Smooth muscle cell (in vitro differentiated cells): Measurements from ENCODE around the gene FGGY. TPM values are rescaled to one million over a fixed set of nuclear protein-coding genes. Genes with fewer than 3 reads are reported as not detected.
"Not testable (repeated sequence)": the region's sequence is repeated elsewhere in the genome, so short reads cannot be mapped to it uniquely, and the experiment has no call there.

Experiments used
- DNase-seq: peaks from one replicate; lab custom pipeline; 2025; ENCODE audit not compliant: unreplicated experiment; lab: John Stamatoyannopoulos, UW
- H2AFZ ChIP-seq: fragments of 200-600 bp; sonication (generic); 2 replicates; pipeline ENCODE4 v1.6.0; 2016; ENCODE audit warnings: antibody characterized with exemption, low read depth, mild to moderate bottlenecking
- H3F3A ChIP-seq: fragments of 200-600 bp; sonication (generic); 2 replicates; pipeline ENCODE4 v1.6.0; 2017; ENCODE audit warnings: antibody characterized with exemption, low read depth
- H3K27ac ChIP-seq: fragments of 200-600 bp; sonication (generic); 2 replicates; pipeline ENCODE4 v1.5.1; 2016; ENCODE audit warnings: low read depth, mild to moderate bottlenecking
- H3K27me3 ChIP-seq: fragments of 200-600 bp; sonication (generic); 2 replicates; pipeline ENCODE4 v1.6.1; 2016; ENCODE audit warnings: low read depth, mild to moderate bottlenecking
- H3K36me3 ChIP-seq: fragments of 200-600 bp; sonication (generic); 2 replicates; pipeline ENCODE4 v1.5.1; 2016; ENCODE audit warnings: low read depth
- H3K4me1 ChIP-seq: fragments of 200-600 bp; sonication (generic); 2 replicates; pipeline ENCODE4 v1.5.1; 2016; ENCODE audit warnings: low read depth
- H3K4me2 ChIP-seq: fragments of 200-600 bp; sonication (generic); 2 replicates; pipeline ENCODE4 v1.6.0; 2016; ENCODE audit warnings: mild to moderate bottlenecking
- H3K4me3 ChIP-seq: fragments of 200-600 bp; sonication (generic); 2 replicates; pipeline ENCODE4 v1.5.1; 2016; ENCODE audit warnings: mild to moderate bottlenecking
- H3K79me2 ChIP-seq: fragments of 200-600 bp; sonication (generic); 2 replicates; pipeline ENCODE4 v1.6.0; 2016; ENCODE audit warnings: low read depth, mild to moderate bottlenecking
- H3K9ac ChIP-seq: fragments of 200-600 bp; sonication (generic); 2 replicates; pipeline ENCODE4 v1.6.0; 2016; ENCODE audit warnings: low read depth
- H3K9me3 ChIP-seq: fragments of 200-600 bp; sonication (generic); replicated peaks from 2 replicates; pipeline ENCODE4 v1.5.1; 2016; ENCODE audit warnings: low read depth
- H4K20me1 ChIP-seq: fragments of 200-600 bp; sonication (generic); 2 replicates; pipeline ENCODE4 v1.6.0; 2016; ENCODE audit warnings: low read depth
- WGBS: methylation state at CpG from one replicate; pipeline ENCODE4 v1.1.7; 2016; ENCODE audit warnings: low lambda C conversion rate; 5-methylcytosine and 5-hydroxymethylcytosine counted together
- polyA plus RNA-seq: library from polyadenylated mRNA; unstranded; fragments of >200 nt; fragmentation: Nextera tagmentation; extraction: Ambion mirVana; gene quantifications from 2 replicates; pipeline ENCODE4 v1.2.1, GENCODE V29; 2016
- total RNA-seq: library from RNA; depleted of rRNA; stranded (reverse); fragments of >200 nt; gene quantifications from 2 replicates; pipeline ENCODE4 v1.2.3, GENCODE V29; 2014
- TF ChIP-seq, protein P1 (sequence below): fragments of 200-600 bp; sonication (generic); IDR thresholded peaks from 2 replicates; pipeline ENCODE4 v1.5.1; 2017; ENCODE audit warnings: borderline replicate concordance, mild to moderate bottlenecking, antibody characterized with exemption; ENCODE audit not compliant: insufficient read depth, poor library complexity, severe bottlenecking

The FGGY gene
- total and polyA plus RNA-seq, 2 experiments from 2014 or later = 5.1 to 9.2 TPM

DNA sequence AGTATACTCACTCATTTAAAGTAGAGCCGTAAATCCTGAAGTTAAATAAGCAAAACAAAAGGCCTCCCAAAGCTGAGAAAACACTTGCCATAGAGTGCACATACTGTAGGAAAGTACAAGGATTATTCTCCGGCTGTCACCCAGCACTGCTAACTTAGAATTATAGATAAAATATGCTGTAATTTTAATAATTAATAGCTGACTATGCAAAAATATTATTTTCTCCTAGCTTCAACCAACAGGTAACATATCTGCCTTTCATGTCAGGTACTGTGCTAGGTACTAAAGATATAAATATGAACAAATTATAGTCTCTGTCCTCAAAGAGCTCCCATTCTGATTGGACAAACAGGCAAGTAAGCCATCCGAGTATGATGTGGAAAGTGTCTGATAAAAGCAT, 233.2 kb downstream of the FGGY start:
- Histone ChIP-seq H3K4me3 (no peak overlapping the region), H4K20me1 (no peaks in the 10 kb centered on the region), H3K79me2 (no peaks in the 10 kb centered on the region), H3K27me3 (no peaks in the 10 kb centered on the region), H3F3A (no peaks in the 10 kb centered on the region), H3K9ac (no peak overlapping the region), H3K4me1 (no peaks in the 10 kb centered on the region), H3K4me2 (no peak overlapping the region), H3K9me3 (no peaks in the 10 kb centered on the region), H2AFZ (no peak overlapping the region), H3K36me3 (no peaks in the 10 kb centered on the region), H3K27ac (no peak overlapping the region)
- DNase-seq = no peak
- TF ChIP-seq, protein P1, sequence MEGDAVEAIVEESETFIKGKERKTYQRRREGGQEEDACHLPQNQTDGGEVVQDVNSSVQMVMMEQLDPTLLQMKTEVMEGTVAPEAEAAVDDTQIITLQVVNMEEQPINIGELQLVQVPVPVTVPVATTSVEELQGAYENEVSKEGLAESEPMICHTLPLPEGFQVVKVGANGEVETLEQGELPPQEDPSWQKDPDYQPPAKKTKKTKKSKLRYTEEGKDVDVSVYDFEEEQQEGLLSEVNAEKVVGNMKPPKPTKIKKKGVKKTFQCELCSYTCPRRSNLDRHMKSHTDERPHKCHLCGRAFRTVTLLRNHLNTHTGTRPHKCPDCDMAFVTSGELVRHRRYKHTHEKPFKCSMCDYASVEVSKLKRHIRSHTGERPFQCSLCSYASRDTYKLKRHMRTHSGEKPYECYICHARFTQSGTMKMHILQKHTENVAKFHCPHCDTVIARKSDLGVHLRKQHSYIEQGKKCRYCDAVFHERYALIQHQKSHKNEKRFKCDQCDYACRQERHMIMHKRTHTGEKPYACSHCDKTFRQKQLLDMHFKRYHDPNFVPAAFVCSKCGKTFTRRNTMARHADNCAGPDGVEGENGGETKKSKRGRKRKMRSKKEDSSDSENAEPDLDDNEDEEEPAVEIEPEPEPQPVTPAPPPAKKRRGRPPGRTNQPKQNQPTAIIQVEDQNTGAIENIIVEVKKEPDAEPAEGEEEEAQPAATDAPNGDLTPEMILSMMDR = no peak
- WGBS = 91% methylated on average over 3 of the region's 3 CpGs

DNA sequence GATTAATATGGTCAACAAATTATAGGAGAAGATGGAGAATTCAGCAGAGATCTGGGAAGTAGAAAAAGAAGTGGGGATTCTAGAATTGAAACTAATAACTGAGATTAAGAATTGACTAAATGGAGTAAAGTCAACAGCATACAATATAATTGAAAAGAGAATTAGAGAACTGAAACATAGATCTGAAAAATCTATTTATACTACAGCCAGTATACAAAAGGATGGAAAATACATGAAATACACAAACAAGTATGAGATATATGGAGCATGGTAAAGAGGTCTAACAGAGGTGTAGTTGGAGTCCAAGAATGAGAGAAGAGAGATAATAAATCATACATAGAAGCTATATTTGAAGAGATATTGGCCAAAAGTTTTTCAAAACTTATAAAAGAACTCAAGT, 235.2 kb downstream of the FGGY start:
- no peaks in the 10 kb centered on the region for H3F3A ChIP-seq
- H3K79me2 ChIP-seq = no peaks in the 10 kb centered on the region
- no peaks in the 10 kb centered on the region for H3K9me3 ChIP-seq
- no peaks in the 10 kb centered on the region for H4K20me1 ChIP-seq
- no peak overlapping the region for H2AFZ ChIP-seq
- no peak overlapping the region for H3K4me3 ChIP-seq
- H3K27ac ChIP-seq = no peak overlapping the region
- TF ChIP-seq, protein P1 = no peak
- H3K9ac ChIP-seq = no peak overlapping the region
- no peaks in the 10 kb centered on the region for H3K36me3 ChIP-seq
- no peak overlapping the region for H3K4me2 ChIP-seq
- H3K27me3 ChIP-seq = no peaks in the 10 kb centered on the region
- no peaks in the 10 kb centered on the region for H3K4me1 ChIP-seq
- no peak for DNase-seq

DNA sequence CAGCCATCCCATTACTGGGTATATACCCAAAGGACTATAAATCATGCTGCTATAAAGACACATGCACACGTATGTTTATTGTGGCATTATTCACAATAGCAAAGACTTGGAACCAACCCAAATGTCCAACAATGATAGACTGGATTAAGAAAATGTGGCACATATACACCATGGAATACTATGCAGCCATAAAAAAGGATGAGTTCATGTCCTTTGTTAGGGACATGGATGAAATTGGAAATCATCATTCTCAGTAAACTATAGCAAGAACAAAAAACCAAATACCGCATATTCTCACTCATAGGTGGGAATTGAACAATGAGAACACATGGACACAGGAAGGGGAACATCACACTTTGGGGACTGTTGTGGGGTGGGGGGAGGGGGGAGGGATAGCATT, 241.6 kb downstream of the FGGY start:
- H3K27me3 ChIP-seq, H4K20me1 ChIP-seq, H3K9me3 ChIP-seq, H3K4me3 ChIP-seq, H3K4me2 ChIP-seq, H3K9ac ChIP-seq, H3F3A ChIP-seq, H3K36me3 ChIP-seq, H3K4me1 ChIP-seq, H2AFZ ChIP-seq, H3K27ac ChIP-seq, DNase-seq, H3K79me2 ChIP-seq: not testable (repeated sequence)
- WGBS = 100% methylated on average over 1 of the region's 2 CpGs

DNA sequence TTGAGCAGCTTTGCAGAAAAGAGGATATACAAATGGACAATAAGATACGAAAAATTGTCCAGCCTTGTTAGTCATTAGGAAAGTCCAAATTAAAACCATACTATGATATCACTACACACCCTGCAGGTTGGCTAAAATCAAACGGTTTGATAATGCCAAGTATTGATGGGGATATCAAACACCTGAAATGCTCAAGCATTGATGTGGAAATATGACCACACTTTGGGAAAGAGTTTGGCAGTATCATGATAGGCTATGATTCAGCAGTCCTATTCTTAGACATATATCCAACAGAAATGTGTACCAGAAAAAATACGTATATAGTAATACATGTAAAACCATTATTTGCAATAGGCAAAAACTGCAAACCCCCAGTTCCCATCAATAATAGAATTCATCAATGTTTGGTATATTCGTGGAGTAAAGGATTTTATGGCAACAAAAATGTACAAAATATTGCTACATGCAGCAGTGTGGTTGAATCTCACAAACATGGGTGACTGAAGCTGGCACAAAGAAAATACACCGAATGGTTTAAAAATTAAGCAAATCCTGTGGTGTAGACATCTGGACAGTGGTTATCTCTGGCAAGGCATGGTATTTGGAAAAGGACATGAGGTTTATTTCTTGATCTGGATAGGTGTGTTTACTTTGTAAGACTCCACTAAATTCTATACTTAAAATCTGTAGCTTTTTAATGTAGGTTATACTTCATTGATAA, 243.2 kb downstream of the FGGY start:
- H3K4me3 ChIP-seq = no peak overlapping the region

More for the DNA sequence above, 243.2 kb downstream of the FGGY start:
- H3K4me2 ChIP-seq = no peak overlapping the region
- H3F3A ChIP-seq = no peaks in the 10 kb centered on the region
- TF ChIP-seq, protein P1 = no peak
- H3K79me2 ChIP-seq = no peaks in the 10 kb centered on the region
- H3K4me1 ChIP-seq = peaks cover 5% of the 10 kb centered on the region
- H3K9ac ChIP-seq = no peak overlapping the region
- 93% methylated on average over 5 of the region's 5 CpGs for WGBS
- no peaks in the 10 kb centered on the region for H4K20me1 ChIP-seq
- no peaks in the 10 kb centered on the region for H3K27me3 ChIP-seq
- no peaks in the 10 kb centered on the region for H3K36me3 ChIP-seq
- DNase-seq = no peak
- H3K9me3 ChIP-seq = no peaks in the 10 kb centered on the region
- no peak overlapping the region for H2AFZ ChIP-seq
- no peak overlapping the region for H3K27ac ChIP-seq
